Measurements from ENCODE around the gene AGBL5.

The AGBL5 gene

GRCh38 chr2:27021253-27022049, 30.0 kb upstream of the AGBL5 start:
- H3K4me3 ChIP-seq = no peak overlapping the region
- H3K27ac ChIP-seq = peak overlapping the region in 5 of 21 experiments; percentile 14 to 33 (median 28)

- Histone ChIP-seq H3K4me3 (no peak overlapping the region), H3K27ac (peak overlapping the region in 1 of 21 experiments; percentile 7)
Measured at GRCh38 chr2:27023740-27024139, 27.7 kb upstream of the AGBL5 start.

- Histone ChIP-seq H3K4me3 (no peak overlapping the region), H3K27ac (no peak overlapping the region)
Measured at GRCh38 chr2:27024188-27024587, 27.3 kb upstream of the AGBL5 start.

- H3K4me3 ChIP-seq = no peak overlapping the region
- no peak overlapping the region for H3K27ac ChIP-seq
Measured at GRCh38 chr2:27024812-27025211, 26.7 kb upstream of the AGBL5 start.

GRCh38 chr2:27025281-27025800, 26.1 kb upstream of the AGBL5 start:
- Histone ChIP-seq H3K4me3 (no peak overlapping the region), H3K27ac (no peak overlapping the region)

GRCh38 chr2:27025861-27026851, 25.3 kb upstream of the AGBL5 start:
- Histone ChIP-seq H3K27ac (no peak overlapping the region), H3K4me3 (no peak overlapping the region)

- Histone ChIP-seq H3K4me3 (no peak overlapping the region), H3K27ac (no peak overlapping the region)
Measured at GRCh38 chr2:27027211-27027651, 24.2 kb upstream of the AGBL5 start.

GRCh38 chr2:27029051-27029450, 22.4 kb upstream of the AGBL5 start:
- H3K27ac ChIP-seq = no peak overlapping the region

GRCh38 chr2:27032495-27033252, 18.8 kb upstream of the AGBL5 start, which contains the start of gene TMEM214:
TMEM214 (plus strand) TSS chr2:27032965; CDS start chr2:27033016, 51 bp downstream.
- H3K27ac ChIP-seq = peak within 1 kb of the TSS; percentile 82 to 98 (median 94)
- peak within 1 kb of the TSS; percentile 58 to 99 (median 92) for H3K4me3 ChIP-seq

More at GRCh38 chr2:27029051-27029450, 22.4 kb upstream of the AGBL5 start:
- no peak overlapping the region for H3K4me3 ChIP-seq

- peak overlapping the region; percentile 82 to 98 (median 94) for H3K27ac ChIP-seq
- peak overlapping the region; percentile 58 to 99 (median 92) for H3K4me3 ChIP-seq
Measured at GRCh38 chr2:27033253-27033852, 18.1 kb upstream of the AGBL5 start.

- H3K4me3 ChIP-seq = no peak overlapping the region
- peak overlapping the region in 1 of 21 experiments; percentile 36 for H3K27ac ChIP-seq
Measured at GRCh38 chr2:27038012-27038411, 13.5 kb upstream of the AGBL5 start.

- Histone ChIP-seq H3K4me3 (no peak overlapping the region), H3K27ac (no peak overlapping the region)
Measured at GRCh38 chr2:27038631-27039339, 12.7 kb upstream of the AGBL5 start.

GRCh38 chr2:27039426-27039825, 12.0 kb upstream of the AGBL5 start:
- no peak overlapping the region for H3K27ac ChIP-seq
- H3K4me3 ChIP-seq = no peak overlapping the region

GRCh38 chr2:27039871-27040270, 11.6 kb upstream of the AGBL5 start:
- Histone ChIP-seq H3K27ac (no peak overlapping the region), H3K4me3 (no peak overlapping the region)

GRCh38 chr2:27040282-27040681, 11.2 kb upstream of the AGBL5 start:
- Histone ChIP-seq H3K27ac (no peak overlapping the region), H3K4me3 (no peak overlapping the region)

- Histone ChIP-seq H3K4me3 (no peak overlapping the region), H3K27ac (peak overlapping the region in 1 of 21 experiments; percentile 3)
Measured at GRCh38 chr2:27041752-27042151, 9.7 kb upstream of the AGBL5 start.

- no peak overlapping the region for H3K4me3 ChIP-seq
- no peak overlapping the region for H3K27ac ChIP-seq
Measured at GRCh38 chr2:27042159-27042661, 9.3 kb upstream of the AGBL5 start.

GRCh38 chr2:27042985-27043634, 8.4 kb upstream of the AGBL5 start:
- Histone ChIP-seq H3K4me3 (no peak overlapping the region), H3K27ac (no peak overlapping the region)

All from skin epidermis (tissue), 12 donors.